ENCODE data around the gene DHRS2. TPM values are rescaled to one million over a fixed set of nuclear protein-coding genes. Genes with fewer than 3 reads are reported as not detected.

Gene DHRS2
- total RNA-seq, 2 experiments from 2014 or later: not detected

GRCh38 chr14:23620177-23620702 lies 15.9 kb upstream of the DHRS2 start:
- no peaks in the 10 kb centered on the region for H3K4me1 ChIP-seq (ENCODE audit: insufficient read depth, low read length, poor library complexity, severe bottlenecking)
- H4K20me1 ChIP-seq (ENCODE audit: insufficient read depth, low read length): no peaks in the 10 kb centered on the region
- H3K4me3 ChIP-seq (ENCODE audit: low read depth, low read length, poor library complexity, severe bottlenecking): no peak overlapping the region
- ChIA-PET POLR2A (interaction anchor here (0.7 to 1.5 kb wide), 2 partner anchors 9 to 37 kb away, joined by 4 to 6 read pairs; no protein-coding TSS in a partner anchor), CTCF (ENCODE audit: unreplicated experiment) (no interaction called here)
- DNase-seq (ENCODE audit: low spot score): no peak
- H3K79me2 ChIP-seq (ENCODE audit: insufficient read depth, low read depth, low read length): no peaks in the 10 kb centered on the region
- H3K4me2 ChIP-seq (ENCODE audit: low read length): no peak overlapping the region
- H3K9me3 ChIP-seq (ENCODE audit: low read length): peaks cover 11% of the 10 kb centered on the region
- no peak overlapping the region for H3K27ac ChIP-seq (ENCODE audit: low read depth, low read length, poor library complexity, severe bottlenecking)
- no peaks in the 10 kb centered on the region for H3K36me3 ChIP-seq (ENCODE audit: insufficient read depth, low read length)
- intact Hi-C loops (cut with micrococcal nuclease; ENCODE audit: unreplicated experiment): no loop called here
- no peaks in the 10 kb centered on the region for H3K9me2 ChIP-seq (ENCODE audit: insufficient read depth, low read length)
- no TSS peak for BruUV-seq (replicated peaks)
- H2AFZ ChIP-seq (ENCODE audit: low read length): no peak overlapping the region
- TF ChIP-seq, protein P1, sequence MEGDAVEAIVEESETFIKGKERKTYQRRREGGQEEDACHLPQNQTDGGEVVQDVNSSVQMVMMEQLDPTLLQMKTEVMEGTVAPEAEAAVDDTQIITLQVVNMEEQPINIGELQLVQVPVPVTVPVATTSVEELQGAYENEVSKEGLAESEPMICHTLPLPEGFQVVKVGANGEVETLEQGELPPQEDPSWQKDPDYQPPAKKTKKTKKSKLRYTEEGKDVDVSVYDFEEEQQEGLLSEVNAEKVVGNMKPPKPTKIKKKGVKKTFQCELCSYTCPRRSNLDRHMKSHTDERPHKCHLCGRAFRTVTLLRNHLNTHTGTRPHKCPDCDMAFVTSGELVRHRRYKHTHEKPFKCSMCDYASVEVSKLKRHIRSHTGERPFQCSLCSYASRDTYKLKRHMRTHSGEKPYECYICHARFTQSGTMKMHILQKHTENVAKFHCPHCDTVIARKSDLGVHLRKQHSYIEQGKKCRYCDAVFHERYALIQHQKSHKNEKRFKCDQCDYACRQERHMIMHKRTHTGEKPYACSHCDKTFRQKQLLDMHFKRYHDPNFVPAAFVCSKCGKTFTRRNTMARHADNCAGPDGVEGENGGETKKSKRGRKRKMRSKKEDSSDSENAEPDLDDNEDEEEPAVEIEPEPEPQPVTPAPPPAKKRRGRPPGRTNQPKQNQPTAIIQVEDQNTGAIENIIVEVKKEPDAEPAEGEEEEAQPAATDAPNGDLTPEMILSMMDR (conservative IDR thresholded peaks at IDR 0.05; ENCODE audit: low read length): no peak
- no peak for TF ChIP-seq EZH2phosphoT487 (IDR thresholded peaks at IDR 0.05; ENCODE audit: borderline replicate concordance, low read depth, low read length)

- DNase-seq (ENCODE audit: low spot score): no peak
- intact Hi-C loops (cut with micrococcal nuclease; ENCODE audit: unreplicated experiment): no loop called here
- H3K4me1 ChIP-seq (ENCODE audit: insufficient read depth, low read length, poor library complexity, severe bottlenecking): no peaks in the 10 kb centered on the region
- no TSS peak for BruUV-seq (replicated peaks)
- H4K20me1 ChIP-seq (ENCODE audit: insufficient read depth, low read length): no peaks in the 10 kb centered on the region
- no peak overlapping the region for H3K4me3 ChIP-seq (ENCODE audit: low read depth, low read length, poor library complexity, severe bottlenecking)
- H3K79me2 ChIP-seq (ENCODE audit: insufficient read depth, low read depth, low read length): no peaks in the 10 kb centered on the region
- peaks cover 23% of the 10 kb centered on the region for H3K9me3 ChIP-seq (ENCODE audit: low read length)
- no peaks in the 10 kb centered on the region for H3K36me3 ChIP-seq (ENCODE audit: insufficient read depth, low read length)
- H3K9me2 ChIP-seq (ENCODE audit: insufficient read depth, low read length): no peaks in the 10 kb centered on the region
- no peak overlapping the region for H3K4me2 ChIP-seq (ENCODE audit: low read length)
- POLR2A ChIA-PET: interaction anchor here (1.5 kb wide), 1 partner anchor 10 kb away, joined by 6 read pairs; no protein-coding TSS in a partner anchor
- no peak overlapping the region for H2AFZ ChIP-seq (ENCODE audit: low read length)
- CTCF ChIA-PET (ENCODE audit: unreplicated experiment): no interaction called here
- no peak overlapping the region for H3K27ac ChIP-seq (ENCODE audit: low read depth, low read length, poor library complexity, severe bottlenecking)
- TF ChIP-seq, protein P1 (conservative IDR thresholded peaks at IDR 0.05; ENCODE audit: low read length): no peak
- no peak for TF ChIP-seq EZH2phosphoT487 (IDR thresholded peaks at IDR 0.05; ENCODE audit: borderline replicate concordance, low read depth, low read length)
Observed at GRCh38 chr14:23621204-23621931, 14.8 kb upstream of the DHRS2 start.

Data from OCI-LY7 (cell line).